DND-41 (cell line): Measurements from ENCODE around the gene TNN.
A peak's percentile ranks its signal among the peaks of the same experiment; 100 is the strongest.
"Not testable (repeated sequence)": the region's sequence is repeated elsewhere in the genome, so short reads cannot be mapped to it uniquely, and the experiment has no call there.

Source experiments
- ATAC-seq: fragments of 200-7000 bp; cut with Tn5 transposase; 3 replicates; pipeline ENCODE4 v1.9.1; 2021; ENCODE audit warnings: low read depth; ENCODE audit not compliant: insufficient read depth
- DNase-seq: peaks from one replicate; pipeline ENCODE4 v3.0.0-alpha.2; 2020
- H2AFZ ChIP-seq: 2 replicates; pipeline ENCODE4 v1.6.0; 2012; ENCODE audit warnings: low read depth, low read length
- H3K27ac ChIP-seq: 2 replicates; pipeline ENCODE4 v1.5.1; 2012; ENCODE audit warnings: low read length, inconsistent platforms
- H3K27me3 ChIP-seq: fragments of 200-600 bp; sonication (generic); 2 replicates; pipeline ENCODE4 v1.6.0; 2012; ENCODE audit warnings: low read length, mild to moderate bottlenecking, inconsistent platforms; ENCODE audit not compliant: insufficient read depth, poor library complexity
- H3K36me3 ChIP-seq: 2 replicates; pipeline ENCODE4 v1.5.1; 2012; ENCODE audit warnings: low read length, inconsistent platforms; ENCODE audit not compliant: insufficient read depth
- H3K4me1 ChIP-seq: 2 replicates; pipeline ENCODE4 v1.5.1; 2012; ENCODE audit warnings: mild to moderate bottlenecking, low read length; ENCODE audit not compliant: insufficient read depth
- H3K4me2 ChIP-seq: 2 replicates; pipeline ENCODE4 v1.6.0; 2012; ENCODE audit warnings: mild to moderate bottlenecking, moderate library complexity, low read length, inconsistent platforms; ENCODE audit not compliant: insufficient read depth
- H3K4me3 ChIP-seq, 2 experiments: fragments of 200-600 bp in 1 of 2; shearing (Covaris generic) in 1 of 2; 2 replicates each; pipeline ENCODE4 v1.5.1; 2012 to 2016; ENCODE audit warnings: inconsistent platforms in 2 of 2, low read length in 2 of 2, mild to moderate bottlenecking in 2 of 2, low read depth in 1 of 2, moderate library complexity in 1 of 2
- H3K79me2 ChIP-seq: 2 replicates; pipeline ENCODE4 v1.6.0; 2012; ENCODE audit warnings: low read length, inconsistent platforms; ENCODE audit not compliant: insufficient read depth
- H3K9ac ChIP-seq: 2 replicates; pipeline ENCODE4 v1.6.0; 2012; ENCODE audit warnings: low read depth, mild to moderate bottlenecking, inconsistent platforms, low read length, moderate library complexity
- H3K9me3 ChIP-seq: 2 replicates; pipeline ENCODE4 v1.5.1; 2012; ENCODE audit warnings: low read length, moderate library complexity, mild to moderate bottlenecking, inconsistent platforms; ENCODE audit not compliant: insufficient read depth, severe bottlenecking
- H4K20me1 ChIP-seq: 2 replicates; pipeline ENCODE4 v1.6.0; 2012; ENCODE audit warnings: low read length; ENCODE audit not compliant: insufficient read depth
- EZH2 ChIP-seq: IDR thresholded peaks from 3 replicates; pipeline ENCODE4 v1.6.1; 2012; ENCODE audit warnings: borderline replicate concordance, low read depth, mild to moderate bottlenecking, moderate library complexity, low read length, inconsistent platforms; ENCODE audit not compliant: severe bottlenecking
- TF ChIP-seq, protein P1 (sequence below): IDR thresholded peaks from 2 replicates; pipeline ENCODE4 v1.5.1; 2012; ENCODE audit warnings: borderline replicate concordance, low read length, moderate library complexity, mild to moderate bottlenecking; ENCODE audit not compliant: poor library complexity, severe bottlenecking; ENCODE audit errors: extremely low read depth

TNN gene

DNA sequence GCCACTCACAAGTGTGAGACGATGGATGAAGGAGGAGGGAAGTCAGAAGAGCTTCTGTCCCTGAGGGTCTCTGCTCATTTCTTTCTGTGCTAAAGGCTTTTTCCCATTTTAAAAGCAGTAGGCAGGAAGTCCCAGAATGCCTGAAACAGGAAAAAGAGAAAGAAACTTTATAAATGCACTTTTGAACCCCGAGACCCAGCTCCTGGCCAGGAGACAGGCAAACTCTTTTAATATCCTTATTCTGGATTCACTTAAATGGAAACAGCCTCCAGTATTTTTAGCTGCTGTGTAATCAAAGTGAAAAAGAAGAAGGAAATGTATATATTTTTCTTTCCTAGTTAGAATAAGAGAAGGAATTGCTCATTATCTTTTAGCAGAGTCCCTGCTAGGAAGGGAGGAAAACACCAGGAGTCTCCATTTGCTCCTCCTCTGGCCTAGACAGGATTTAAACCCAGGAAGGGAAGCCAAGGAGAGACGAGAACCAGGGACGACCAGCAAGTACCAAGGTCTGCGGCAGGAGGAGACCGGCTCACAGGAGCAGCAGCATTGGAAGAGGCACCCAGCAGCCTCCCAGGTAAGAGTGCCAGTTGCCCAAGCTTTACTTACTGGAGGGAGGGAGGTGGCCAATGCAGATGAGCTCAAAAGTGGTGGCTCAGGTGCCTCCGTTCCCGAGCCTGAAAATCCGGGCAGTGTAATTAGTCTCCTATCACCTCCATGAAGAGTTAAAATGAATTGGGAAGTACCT, at the start of gene TNN:
TNN (plus strand) TSS at position 472 of the 745 bp plus-strand sequence. CDS start 9,586 bp downstream, outside the sequence.
- Histone ChIP-seq H3K79me2 (no peaks in the 10 kb centered on the region), H3K27ac (no peak within 1 kb of the TSS), H3K9ac (no peak within 1 kb of the TSS), H2AFZ (no peak within 1 kb of the TSS), H3K9me3 (no peaks in the 10 kb centered on the region), H4K20me1 (no peaks in the 10 kb centered on the region), H3K27me3 (peaks cover 13% of the 10 kb centered on the region), H3K4me2 (no peak within 1 kb of the TSS), H3K4me3 (no peak within 1 kb of the TSS), H3K36me3 (no peaks in the 10 kb centered on the region), H3K4me1 (peaks cover 10% of the 10 kb centered on the region)
- TF ChIP-seq, protein P1, sequence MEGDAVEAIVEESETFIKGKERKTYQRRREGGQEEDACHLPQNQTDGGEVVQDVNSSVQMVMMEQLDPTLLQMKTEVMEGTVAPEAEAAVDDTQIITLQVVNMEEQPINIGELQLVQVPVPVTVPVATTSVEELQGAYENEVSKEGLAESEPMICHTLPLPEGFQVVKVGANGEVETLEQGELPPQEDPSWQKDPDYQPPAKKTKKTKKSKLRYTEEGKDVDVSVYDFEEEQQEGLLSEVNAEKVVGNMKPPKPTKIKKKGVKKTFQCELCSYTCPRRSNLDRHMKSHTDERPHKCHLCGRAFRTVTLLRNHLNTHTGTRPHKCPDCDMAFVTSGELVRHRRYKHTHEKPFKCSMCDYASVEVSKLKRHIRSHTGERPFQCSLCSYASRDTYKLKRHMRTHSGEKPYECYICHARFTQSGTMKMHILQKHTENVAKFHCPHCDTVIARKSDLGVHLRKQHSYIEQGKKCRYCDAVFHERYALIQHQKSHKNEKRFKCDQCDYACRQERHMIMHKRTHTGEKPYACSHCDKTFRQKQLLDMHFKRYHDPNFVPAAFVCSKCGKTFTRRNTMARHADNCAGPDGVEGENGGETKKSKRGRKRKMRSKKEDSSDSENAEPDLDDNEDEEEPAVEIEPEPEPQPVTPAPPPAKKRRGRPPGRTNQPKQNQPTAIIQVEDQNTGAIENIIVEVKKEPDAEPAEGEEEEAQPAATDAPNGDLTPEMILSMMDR, result no peak
- no peak for TF ChIP-seq EZH2
- ATAC-seq (no peak), DNase-seq (no peak)

- TF ChIP-seq, protein P1, result no peak
- no peak overlapping the region for H3K27ac ChIP-seq
- peaks cover 15% of the 10 kb centered on the region; the same call in 1 of the 2 replicates for H4K20me1 ChIP-seq
- no peak overlapping the region for H2AFZ ChIP-seq
- H3K4me3 ChIP-seq, result no peak overlapping the region
- ATAC-seq (no peak), DNase-seq (no peak)
- H3K27me3 ChIP-seq, result no peaks in the 10 kb centered on the region
- no peaks in the 10 kb centered on the region for H3K9me3 ChIP-seq
- no peak overlapping the region for H3K4me2 ChIP-seq
- peaks cover 65% of the 10 kb centered on the region for H3K79me2 ChIP-seq
- peaks cover 47% of the 10 kb centered on the region for H3K36me3 ChIP-seq
- H3K4me1 ChIP-seq, result peaks cover 28% of the 10 kb centered on the region
- no peak overlapping the region for H3K9ac ChIP-seq
Measured at GRCh38 chr1:175019524-175019923, 48.1 kb upstream of the TNN start.

DNA sequence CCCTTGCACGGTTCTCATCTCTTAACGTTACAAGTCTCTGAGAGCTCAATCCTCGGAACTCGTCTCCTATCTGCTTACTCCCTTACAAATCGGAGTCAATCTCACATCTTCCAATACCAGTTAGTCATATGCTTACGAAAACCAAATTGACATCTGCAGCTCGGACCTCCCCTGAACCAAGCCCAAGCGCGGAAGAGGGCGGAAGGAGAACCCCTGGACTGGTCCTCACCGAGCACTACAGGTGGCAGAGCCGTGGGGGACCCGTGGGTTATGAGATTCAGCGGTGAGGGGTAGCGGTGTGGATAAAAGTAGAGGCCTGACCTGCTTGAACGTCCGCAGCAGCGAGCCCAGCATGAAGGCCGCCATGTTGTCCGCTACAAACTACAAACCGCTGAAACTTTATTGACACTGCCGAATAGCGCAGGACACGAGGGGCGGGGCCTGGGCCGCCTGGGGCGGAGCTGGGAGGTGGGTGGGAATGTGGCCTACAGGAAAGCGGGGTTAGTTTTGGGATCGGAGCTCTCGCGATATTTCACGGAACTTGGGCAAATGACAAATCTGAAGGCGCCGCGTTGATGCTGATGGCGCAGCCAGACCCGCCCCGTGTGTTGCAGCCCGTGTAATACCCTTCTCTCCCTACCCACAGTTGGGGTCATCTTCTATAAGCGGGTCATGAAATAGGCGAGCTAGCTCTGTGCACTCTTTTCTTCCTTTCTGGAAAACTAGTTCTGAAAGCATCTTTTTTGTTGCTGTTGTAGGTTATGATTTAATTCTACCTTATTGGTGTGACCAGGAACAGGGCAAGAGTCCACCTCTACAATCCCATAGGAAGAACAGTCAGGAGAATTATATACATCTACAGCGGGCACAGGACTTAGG, 44.4 kb upstream of the TNN start, which contains the start of gene MRPS14:
MRPS14 (minus strand) TSS at position 383 of the 879 bp plus-strand sequence; CDS start at position 366, 17 bp downstream.
- H3K4me3 ChIP-seq, result peak within 1 kb of the TSS; percentile 98 to 99
- ATAC-seq, result peak; percentile 93
- peaks cover 14% of the 10 kb centered on the region; the same call in 1 of the 2 replicates for H4K20me1 ChIP-seq
- H2AFZ ChIP-seq, result peak within 1 kb of the TSS; percentile 90
- peak within 1 kb of the TSS; percentile 91 for H3K9ac ChIP-seq
- peaks cover 49% of the 10 kb centered on the region for H3K79me2 ChIP-seq
- TF ChIP-seq, protein P1, result no peak
- no peak for TF ChIP-seq EZH2
- peaks cover 11% of the 10 kb centered on the region for H3K36me3 ChIP-seq
- DNase-seq, result peak; percentile 99
- H3K4me2 ChIP-seq, result peak within 1 kb of the TSS; percentile 87
- H3K9me3 ChIP-seq, result no peaks in the 10 kb centered on the region
- H3K4me1 ChIP-seq, result peaks cover 28% of the 10 kb centered on the region
- no peaks in the 10 kb centered on the region for H3K27me3 ChIP-seq
- H3K27ac ChIP-seq, result peak within 1 kb of the TSS; percentile 92

- H3K27ac ChIP-seq, result peak overlapping the region; percentile 83
- peaks cover 28% of the 10 kb centered on the region for H3K4me1 ChIP-seq
- H4K20me1 ChIP-seq, result peaks cover 12% of the 10 kb centered on the region; the same call in 1 of the 2 replicates
- peak overlapping the region; percentile 84 for H2AFZ ChIP-seq
- not testable (repeated sequence) for H3K9me3 ChIP-seq, ATAC-seq, H3K27me3 ChIP-seq, DNase-seq, H3K36me3 ChIP-seq
- peak overlapping the region; percentile 91 for H3K9ac ChIP-seq
- H3K4me2 ChIP-seq, result peak overlapping the region; percentile 82
- peaks cover 45% of the 10 kb centered on the region for H3K79me2 ChIP-seq
- H3K4me3 ChIP-seq, result peak overlapping the region; percentile 37 to 98; a peak in 3 of 4 replicates
Measured at GRCh38 chr1:175023922-175024242, 43.8 kb upstream of the TNN start.
